HepG2 (cell line): ENCODE results near the gene ACSS1. TPM values are rescaled to one million over a fixed set of nuclear protein-coding genes. Genes with fewer than 3 reads are reported as not detected.

Source experiments
- BATF2 ChIP-seq: sonication (generic); formaldehyde crosslinking; IDR thresholded peaks from 2 replicates; pipeline ENCODE4 v1.8.0; 2022; ENCODE audit warnings: mild to moderate bottlenecking, missing genetic modification reagents, moderate library complexity
- BORCS8-MEF2B ChIP-seq: sonication (generic); formaldehyde crosslinking; IDR thresholded peaks from 2 replicates; pipeline ENCODE4 v1.8.0; 2022; ENCODE audit warnings: mild to moderate bottlenecking, missing genetic modification reagents
- CEBPB ChIP-seq: IDR thresholded peaks from 2 replicates; pipeline ENCODE4 v1.6.1; 2011; ENCODE audit warnings: low read depth, low read length, improper control_type of control experiment, borderline replicate concordance
- ELF1 ChIP-seq: sonication (generic); formaldehyde crosslinking; IDR thresholded peaks from 2 replicates; pipeline ENCODE4 v1.4.0; 2020; ENCODE audit warnings: missing genetic modification reagents
- ERF ChIP-seq: IDR thresholded peaks from 2 replicates; pipeline ENCODE4 v1.6.1; 2018; ENCODE audit warnings: missing biosample characterization, missing genetic modification reagents
- GATAD2A ChIP-seq: IDR thresholded peaks from 2 replicates; pipeline ENCODE4 v1.6.1; 2016
- KAT8 ChIP-seq: IDR thresholded peaks from 2 replicates; pipeline ENCODE4 v1.6.1; 2016; ENCODE audit warnings: missing genetic modification reagents, missing compliant biosample characterization
- KDM5A ChIP-seq: fragments of 200-600 bp; sonication (generic); IDR thresholded peaks from 2 replicates; pipeline ENCODE4 v1.7.0; 2018; ENCODE audit warnings: antibody characterized with exemption, mild to moderate bottlenecking, low read length, borderline replicate concordance
- MATR3 ChIP-seq: sonication (generic); formaldehyde crosslinking; IDR thresholded peaks from 2 replicates; pipeline ENCODE4 v1.4.0; 2020; ENCODE audit warnings: missing genetic modification reagents
- NR2C2 ChIP-seq: sonication (generic); formaldehyde crosslinking; IDR thresholded peaks from 2 replicates; pipeline ENCODE4 v1.4.0; 2020; ENCODE audit warnings: missing genetic modification reagents, mild to moderate bottlenecking, moderate library complexity, borderline replicate concordance
- SALL2 ChIP-seq: sonication (generic); formaldehyde crosslinking; IDR thresholded peaks from 2 replicates; pipeline ENCODE4 v1.8.1; 2023; ENCODE audit warnings: mild to moderate bottlenecking, missing genetic modification reagents, inconsistent platforms
- SKI ChIP-seq: fragments of 450-650 bp; IDR thresholded peaks from one replicate; pipeline ENCODE4 v1.6.1; 2018; ENCODE audit warnings: mild to moderate bottlenecking; ENCODE audit not compliant: partially characterized antibody
- SP4 ChIP-seq: sonication (generic); formaldehyde crosslinking; IDR thresholded peaks from 2 replicates; pipeline ENCODE4 v1.8.1; 2023; ENCODE audit warnings: mild to moderate bottlenecking, missing genetic modification reagents
- ZFP37 ChIP-seq: sonication (generic); formaldehyde crosslinking; IDR thresholded peaks from 2 replicates; pipeline ENCODE4 v1.4.0; 2020; ENCODE audit warnings: missing genetic modification reagents, borderline replicate concordance
- ZNF121 ChIP-seq: sonication (generic); formaldehyde crosslinking; IDR thresholded peaks from 2 replicates; pipeline ENCODE4 v1.5.0; 2020; ENCODE audit warnings: mild to moderate bottlenecking, missing genetic modification reagents
- ZNF224 ChIP-seq: sonication (generic); formaldehyde crosslinking; IDR thresholded peaks from 2 replicates; pipeline ENCODE4 v1.5.0; 2020; ENCODE audit warnings: mild to moderate bottlenecking, missing genetic modification reagents
- ZNF24 ChIP-seq: fragments of 450-650 bp; IDR thresholded peaks from 2 replicates; pipeline ENCODE4 v1.6.1; 2017; ENCODE audit warnings: antibody characterized with exemption, mild to moderate bottlenecking
- ZNF282 ChIP-seq: fragments of 450-650 bp; IDR thresholded peaks from 2 replicates; pipeline ENCODE4 v1.6.1; 2018; ENCODE audit not compliant: partially characterized antibody
- ZNF549 ChIP-seq: sonication (generic); formaldehyde crosslinking; IDR thresholded peaks from 2 replicates; pipeline ENCODE4 v1.5.0; 2020; ENCODE audit warnings: missing genetic modification reagents
- ZNF577 ChIP-seq: sonication (generic); formaldehyde crosslinking; IDR thresholded peaks from 2 replicates; pipeline ENCODE4 v1.4.0; 2020; ENCODE audit warnings: mild to moderate bottlenecking, low read depth, missing genetic modification reagents, borderline replicate concordance
- ZNF788 ChIP-seq: sonication (generic); formaldehyde crosslinking; IDR thresholded peaks from 2 replicates; pipeline ENCODE4 v1.5.0; 2020; ENCODE audit warnings: mild to moderate bottlenecking, missing genetic modification reagents, borderline replicate concordance
- polyA plus RNA-seq, 8 experiments: library from polyadenylated mRNA; depleted of rRNA in 3 of 8; stranded (reverse) in 7 of 8; unstranded in 1 of 8; fragments of >200 nt; fragmentation: Illumina TruSeq in 4 of 8; extraction: Trizol in 4 of 8; gene quantifications; 2 replicates each; pipeline versions ENCODE4 v1.2.1 to v1.2.3, GENCODE V29; 2011 to 2016; ENCODE audit warnings: low read depth in 4 of 8, missing spikeins in 1 of 8, mixed read lengths in 1 of 8; ENCODE audit not compliant: insufficient read depth in 1 of 8
- total RNA-seq, 5 experiments: library from RNA; depleted of rRNA; stranded (reverse); fragments of >200 nt; fragmentation: Illumina TruSeq; extraction: Trizol; gene quantifications; 2 replicates each; pipeline ENCODE4 v1.2.3, GENCODE V29; 2016; ENCODE audit warnings: low read depth in 1 of 5
- TF ChIP-seq, protein P1 (sequence below): sonication (generic); formaldehyde crosslinking; IDR thresholded peaks from 2 replicates; pipeline ENCODE4 v1.8.0; 2022; ENCODE audit warnings: mild to moderate bottlenecking, missing genetic modification reagents
- TF ChIP-seq, protein P2 (sequence below): sonication (generic); formaldehyde crosslinking; IDR thresholded peaks from 2 replicates; pipeline ENCODE4 v1.4.0; 2020; ENCODE audit warnings: missing genetic modification reagents
- TF ChIP-seq, protein P3 (sequence below): sonication (generic); formaldehyde crosslinking; IDR thresholded peaks from 2 replicates; pipeline ENCODE4 v1.5.1; 2020; ENCODE audit warnings: mild to moderate bottlenecking, missing genetic modification reagents, borderline replicate concordance
- TF ChIP-seq, protein P4 (sequence below): sonication (generic); formaldehyde crosslinking; IDR thresholded peaks from 2 replicates; pipeline ENCODE4 v1.4.0; 2020; ENCODE audit warnings: missing genetic modification reagents

Gene ACSS1
- total and polyA plus RNA-seq, 2 of the 13 experiments (the other 11 are each of a cell fraction or from before 2014, with no cell fraction given) = 15.2 to 41.6 TPM

DNA sequence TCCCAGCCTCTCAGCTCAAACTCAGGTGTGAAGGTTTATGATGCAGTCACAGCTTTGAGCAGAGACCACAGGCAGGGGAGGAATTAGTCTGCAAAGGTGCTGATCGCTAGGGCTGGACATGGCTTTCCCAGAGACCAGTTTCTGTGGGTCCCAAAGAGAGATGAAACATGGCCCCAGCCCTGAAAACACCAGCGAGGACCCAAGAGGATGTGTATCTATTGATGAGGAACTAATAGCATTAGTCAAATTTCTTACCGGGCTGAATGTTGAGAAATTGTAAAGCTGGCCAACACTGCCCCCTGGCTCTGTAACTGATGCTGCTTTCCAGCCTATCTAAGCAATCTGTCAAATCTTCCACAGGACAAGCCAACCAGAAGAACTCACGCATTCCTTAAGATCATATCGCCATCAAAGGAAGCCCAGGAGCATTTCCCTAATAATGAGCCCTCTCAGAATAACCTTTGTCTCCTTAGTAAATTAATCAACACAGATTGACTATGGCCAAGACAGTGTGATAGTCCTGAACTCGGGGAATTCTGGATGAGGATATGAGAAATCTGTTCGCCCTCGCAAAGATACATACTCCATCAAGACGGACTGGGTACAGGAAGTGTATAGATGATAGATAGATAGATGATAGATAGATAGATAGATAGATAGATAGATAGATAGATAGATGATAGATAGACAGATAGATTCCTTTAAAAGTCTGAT lies 7.8 kb upstream of the ACSS1 start (continued):
- TF ChIP-seq, protein P1, sequence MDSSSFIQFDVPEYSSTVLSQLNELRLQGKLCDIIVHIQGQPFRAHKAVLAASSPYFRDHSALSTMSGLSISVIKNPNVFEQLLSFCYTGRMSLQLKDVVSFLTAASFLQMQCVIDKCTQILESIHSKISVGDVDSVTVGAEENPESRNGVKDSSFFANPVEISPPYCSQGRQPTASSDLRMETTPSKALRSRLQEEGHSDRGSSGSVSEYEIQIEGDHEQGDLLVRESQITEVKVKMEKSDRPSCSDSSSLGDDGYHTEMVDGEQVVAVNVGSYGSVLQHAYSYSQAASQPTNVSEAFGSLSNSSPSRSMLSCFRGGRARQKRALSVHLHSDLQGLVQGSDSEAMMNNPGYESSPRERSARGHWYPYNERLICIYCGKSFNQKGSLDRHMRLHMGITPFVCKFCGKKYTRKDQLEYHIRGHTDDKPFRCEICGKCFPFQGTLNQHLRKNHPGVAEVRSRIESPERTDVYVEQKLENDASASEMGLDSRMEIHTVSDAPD = no peak
- TF ChIP-seq, protein P2, sequence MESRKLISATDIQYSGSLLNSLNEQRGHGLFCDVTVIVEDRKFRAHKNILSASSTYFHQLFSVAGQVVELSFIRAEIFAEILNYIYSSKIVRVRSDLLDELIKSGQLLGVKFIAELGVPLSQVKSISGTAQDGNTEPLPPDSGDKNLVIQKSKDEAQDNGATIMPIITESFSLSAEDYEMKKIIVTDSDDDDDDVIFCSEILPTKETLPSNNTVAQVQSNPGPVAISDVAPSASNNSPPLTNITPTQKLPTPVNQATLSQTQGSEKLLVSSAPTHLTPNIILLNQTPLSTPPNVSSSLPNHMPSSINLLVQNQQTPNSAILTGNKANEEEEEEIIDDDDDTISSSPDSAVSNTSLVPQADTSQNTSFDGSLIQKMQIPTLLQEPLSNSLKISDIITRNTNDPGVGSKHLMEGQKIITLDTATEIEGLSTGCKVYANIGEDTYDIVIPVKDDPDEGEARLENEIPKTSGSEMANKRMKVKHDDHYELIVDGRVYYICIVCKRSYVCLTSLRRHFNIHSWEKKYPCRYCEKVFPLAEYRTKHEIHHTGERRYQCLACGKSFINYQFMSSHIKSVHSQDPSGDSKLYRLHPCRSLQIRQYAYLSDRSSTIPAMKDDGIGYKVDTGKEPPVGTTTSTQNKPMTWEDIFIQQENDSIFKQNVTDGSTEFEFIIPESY (CRISPR knock-in tag) = no peak
- 0 out of 2 replicates have a peak, but pooled peaks have one; percentile 53 for TF ChIP-seq KAT8 (CRISPR knock-in tag)
- TF ChIP-seq ZNF24 = no peak
- TF ChIP-seq BATF2 (CRISPR knock-in tag) = no peak
- TF ChIP-seq, protein P3, sequence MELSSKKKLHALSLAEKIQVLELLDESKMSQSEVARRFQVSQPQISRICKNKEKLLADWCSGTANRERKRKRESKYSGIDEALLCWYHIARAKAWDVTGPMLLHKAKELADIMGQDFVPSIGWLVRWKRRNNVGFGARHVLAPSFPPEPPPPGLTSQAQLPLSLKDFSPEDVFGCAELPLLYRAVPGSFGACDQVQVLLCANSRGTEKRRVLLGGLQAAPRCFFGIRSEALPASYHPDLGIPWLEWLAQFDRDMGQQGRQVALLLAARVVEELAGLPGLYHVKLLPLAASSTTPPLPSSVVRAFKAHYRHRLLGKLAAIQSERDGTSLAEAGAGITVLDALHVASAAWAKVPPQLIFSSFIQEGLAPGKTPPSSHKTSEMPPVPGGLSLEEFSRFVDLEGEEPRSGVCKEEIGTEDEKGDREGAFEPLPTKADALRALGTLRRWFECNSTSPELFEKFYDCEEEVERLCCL (CRISPR knock-in tag) = no peak
- no peak for TF ChIP-seq ZNF577 (CRISPR knock-in tag)
- peak; percentile 42 for TF ChIP-seq ELF1
- TF ChIP-seq, protein P4, sequence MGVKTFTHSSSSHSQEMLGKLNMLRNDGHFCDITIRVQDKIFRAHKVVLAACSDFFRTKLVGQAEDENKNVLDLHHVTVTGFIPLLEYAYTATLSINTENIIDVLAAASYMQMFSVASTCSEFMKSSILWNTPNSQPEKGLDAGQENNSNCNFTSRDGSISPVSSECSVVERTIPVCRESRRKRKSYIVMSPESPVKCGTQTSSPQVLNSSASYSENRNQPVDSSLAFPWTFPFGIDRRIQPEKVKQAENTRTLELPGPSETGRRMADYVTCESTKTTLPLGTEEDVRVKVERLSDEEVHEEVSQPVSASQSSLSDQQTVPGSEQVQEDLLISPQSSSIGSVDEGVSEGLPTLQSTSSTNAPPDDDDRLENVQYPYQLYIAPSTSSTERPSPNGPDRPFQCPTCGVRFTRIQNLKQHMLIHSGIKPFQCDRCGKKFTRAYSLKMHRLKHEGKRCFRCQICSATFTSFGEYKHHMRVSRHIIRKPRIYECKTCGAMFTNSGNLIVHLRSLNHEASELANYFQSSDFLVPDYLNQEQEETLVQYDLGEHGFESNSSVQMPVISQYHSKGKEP = no peak
- 0 out of 2 replicates have a peak, but pooled peaks have one; percentile 16 for TF ChIP-seq GATAD2A (CRISPR knock-in tag)
- TF ChIP-seq ZNF549 (CRISPR knock-in tag) = no peak
- TF ChIP-seq SKI = no peak
- peak; percentile 53; the same call in 1 of the 2 replicates for TF ChIP-seq ERF (CRISPR knock-in tag)
- TF ChIP-seq ZNF788 (CRISPR knock-in tag) = no peak
- no peak; the same call in 1 of the 2 replicates for TF ChIP-seq NR2C2 (CRISPR knock-in tag)
- TF ChIP-seq ZNF121 (CRISPR knock-in tag) = no peak
- no peak for TF ChIP-seq CEBPB
- no peak for TF ChIP-seq SALL2 (CRISPR knock-in tag)
- TF ChIP-seq BORCS8-MEF2B = 0 out of 2 replicates have a peak, but pooled peaks have one; percentile 46
- no peak for TF ChIP-seq ZNF224 (CRISPR knock-in tag)
- TF ChIP-seq KDM5A = no peak
- TF ChIP-seq ZFP37 (CRISPR knock-in tag) = no peak
- no peak for TF ChIP-seq ZNF282
- no peak for TF ChIP-seq SP4 (CRISPR knock-in tag)
- no peak for TF ChIP-seq MATR3
